Measurements from ENCODE around the gene DNM3.

DNM3 gene

DNA sequence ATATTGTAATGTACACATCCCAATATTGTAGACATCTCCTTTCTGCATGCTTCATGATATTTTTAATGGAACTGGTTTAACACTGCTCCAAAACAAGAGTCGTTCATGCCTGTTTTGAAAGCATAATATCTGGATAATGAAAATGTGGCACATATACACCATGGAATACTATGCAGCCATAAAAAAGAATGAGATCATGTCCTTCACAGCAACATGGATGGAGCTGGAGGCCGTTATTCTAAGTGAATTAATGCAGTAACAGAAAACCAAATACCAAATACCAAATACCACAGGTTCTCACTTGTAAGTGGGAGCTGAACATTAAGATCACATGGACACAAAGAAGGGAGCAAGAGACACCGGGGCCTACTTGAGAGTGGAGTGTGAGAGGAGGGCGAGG, 487.0 kb downstream of the DNM3 start:
- CTCF ChIA-PET, result no interaction called here
- H3K36me3 ChIP-seq (ENCODE audit: control insufficient read depth in 4 of 4, insufficient read depth in 4 of 4, low read length in 3 of 4), result no peaks in the 10 kb centered on the region
- no peak for DNase-seq
- no peak overlapping the region for H3K4me3 ChIP-seq (ENCODE audit: control insufficient read depth in 1 of 7, extremely low read depth in 1 of 7, insufficient read depth in 4 of 7, low read depth in 2 of 7, low read length in 6 of 7)
- H3K27me3 ChIP-seq (replicated peaks in 2 of 5; ENCODE audit: control insufficient read depth in 4 of 5, insufficient read depth in 5 of 5, low read length in 4 of 5), result no peaks in the 10 kb centered on the region
- H3K4me1 ChIP-seq (ENCODE audit: control extremely low read depth in 1 of 4, control insufficient read depth in 4 of 4, insufficient read depth in 4 of 4, low read length in 3 of 4), result no peaks in the 10 kb centered on the region
- POLR2A ChIA-PET, result no interaction called here
- 100% methylated on average over 1 of the region's 4 CpGs for WGBS (ENCODE audit: insufficient coverage)
- H3K27ac ChIP-seq (ENCODE audit: insufficient read depth in 1 of 2, low read depth in 1 of 2, low read length in 2 of 2, poor library complexity in 1 of 2, severe bottlenecking in 2 of 2), result no peak overlapping the region
- peaks cover 0 to 4% (median 0%) of the 10 kb centered on the region in 5 experiments for H3K9me3 ChIP-seq (ENCODE audit: control extremely low read depth in 1 of 5, control insufficient read depth in 4 of 5, insufficient read depth in 2 of 5, low read depth in 1 of 5, low read length in 4 of 5)

DNA sequence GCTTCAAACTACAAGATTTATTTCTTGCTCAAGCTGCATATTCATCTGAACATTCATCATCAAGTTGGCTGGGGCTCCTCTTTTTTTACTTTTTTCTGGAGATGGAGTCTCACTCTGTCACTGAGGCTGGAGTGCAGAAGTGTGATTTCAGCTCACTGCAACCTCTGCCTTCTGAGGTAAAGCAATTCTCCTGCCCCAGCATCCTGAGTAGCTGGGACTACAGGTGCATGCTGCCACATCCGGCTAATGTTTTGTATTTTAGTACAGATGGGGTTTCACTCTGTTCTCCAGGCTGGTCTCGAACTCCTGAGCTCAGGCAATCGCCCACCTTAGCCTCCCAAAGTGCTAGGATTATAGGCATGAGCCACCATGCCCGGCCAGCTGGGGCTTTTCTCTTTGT, 490.9 kb downstream of the DNM3 start:
- Histone ChIP-seq H3K36me3 (ENCODE audit: control insufficient read depth in 4 of 4, insufficient read depth in 4 of 4, low read length in 3 of 4) (no peaks in the 10 kb centered on the region), H3K4me1 (ENCODE audit: control extremely low read depth in 1 of 4, control insufficient read depth in 4 of 4, insufficient read depth in 4 of 4, low read length in 3 of 4) (no peaks in the 10 kb centered on the region), H3K4me3 (ENCODE audit: control insufficient read depth in 1 of 7, extremely low read depth in 1 of 7, insufficient read depth in 4 of 7, low read depth in 2 of 7, low read length in 6 of 7) (no peak overlapping the region), H3K9me3 (ENCODE audit: control extremely low read depth in 1 of 5, control insufficient read depth in 4 of 5, insufficient read depth in 2 of 5, low read depth in 1 of 5, low read length in 4 of 5) (peaks cover 0 to 4% (median 0%) of the 10 kb centered on the region in 5 experiments), H3K27ac (ENCODE audit: insufficient read depth in 1 of 2, low read depth in 1 of 2, low read length in 2 of 2, poor library complexity in 1 of 2, severe bottlenecking in 2 of 2) (no peak overlapping the region), H3K27me3 (replicated peaks in 2 of 5; ENCODE audit: control insufficient read depth in 4 of 5, insufficient read depth in 5 of 5, low read length in 4 of 5) (no peaks in the 10 kb centered on the region)
- ChIA-PET CTCF (no interaction called here), POLR2A (no interaction called here)
- 94% methylated on average over 4 of the region's 4 CpGs for WGBS (ENCODE audit: insufficient coverage)
- no peak for DNase-seq

DNA sequence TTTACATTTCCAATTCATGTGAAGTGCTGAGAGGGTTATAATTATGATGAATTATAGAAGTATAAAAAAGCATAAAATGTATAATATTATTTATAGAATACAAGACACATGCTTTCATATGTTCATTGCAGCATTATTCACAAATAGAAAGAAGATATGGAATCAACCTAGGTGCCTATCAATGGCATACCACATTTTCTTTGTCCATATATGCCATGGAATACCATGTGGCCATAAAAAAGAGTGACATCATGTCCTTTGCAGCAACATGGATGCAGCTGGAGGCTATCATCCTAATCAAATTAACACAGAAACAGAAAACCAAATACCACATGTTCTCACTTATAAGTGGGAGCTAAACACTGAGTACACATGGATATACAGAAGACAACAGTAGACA, 494.1 kb downstream of the DNM3 start:
- H3K9me3 ChIP-seq (ENCODE audit: control extremely low read depth in 1 of 5, control insufficient read depth in 4 of 5, insufficient read depth in 2 of 5, low read depth in 1 of 5, low read length in 4 of 5), result no peaks in the 10 kb centered on the region
- H3K4me3 ChIP-seq (ENCODE audit: control insufficient read depth in 1 of 7, extremely low read depth in 1 of 7, insufficient read depth in 4 of 7, low read depth in 2 of 7, low read length in 6 of 7), result no peak overlapping the region
- no peaks in the 10 kb centered on the region for H3K36me3 ChIP-seq (ENCODE audit: control insufficient read depth in 4 of 4, insufficient read depth in 4 of 4, low read length in 3 of 4)
- ChIA-PET CTCF (no interaction called here), POLR2A (no interaction called here)
- no peak for DNase-seq
- no peaks in the 10 kb centered on the region for H3K27me3 ChIP-seq (replicated peaks in 2 of 5; ENCODE audit: control insufficient read depth in 4 of 5, insufficient read depth in 5 of 5, low read length in 4 of 5)
- H3K27ac ChIP-seq (ENCODE audit: insufficient read depth in 1 of 2, low read depth in 1 of 2, low read length in 2 of 2, poor library complexity in 1 of 2, severe bottlenecking in 2 of 2), result no peak overlapping the region
- H3K4me1 ChIP-seq (ENCODE audit: control extremely low read depth in 1 of 4, control insufficient read depth in 4 of 4, insufficient read depth in 4 of 4, low read length in 3 of 4), result no peaks in the 10 kb centered on the region

DNA sequence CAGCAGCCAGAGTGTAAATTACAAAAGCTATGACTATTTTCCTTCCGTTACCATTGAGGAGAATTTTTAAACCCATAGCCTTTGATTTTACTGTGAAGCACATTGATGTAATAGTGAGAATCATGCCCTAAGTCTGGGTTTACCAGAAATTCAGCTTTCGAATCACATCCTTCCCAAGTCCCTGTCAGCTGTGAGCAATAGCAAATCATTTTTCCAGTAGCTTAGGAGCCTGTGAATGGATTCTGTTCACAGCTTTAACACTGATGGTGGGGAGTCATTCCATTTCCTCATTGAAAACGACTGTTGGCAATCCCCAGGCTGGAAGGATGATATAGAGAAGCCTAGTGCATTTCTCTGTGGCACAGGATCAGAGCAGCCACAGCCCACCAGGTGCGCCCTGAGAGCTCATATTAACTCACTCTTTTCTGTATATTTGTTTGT, 497.0 kb downstream of the DNM3 start:
- H3K4me3 ChIP-seq (ENCODE audit: control insufficient read depth in 1 of 7, extremely low read depth in 1 of 7, insufficient read depth in 4 of 7, low read depth in 2 of 7, low read length in 6 of 7), result no peak overlapping the region
- H3K27me3 ChIP-seq (replicated peaks in 2 of 5; ENCODE audit: control insufficient read depth in 4 of 5, insufficient read depth in 5 of 5, low read length in 4 of 5), result no peaks in the 10 kb centered on the region
- POLR2A ChIA-PET, result no interaction called here
- DNase-seq, result no peak
- no peak overlapping the region for H3K27ac ChIP-seq (ENCODE audit: insufficient read depth in 1 of 2, low read depth in 1 of 2, low read length in 2 of 2, poor library complexity in 1 of 2, severe bottlenecking in 2 of 2)
- H3K36me3 ChIP-seq (ENCODE audit: control insufficient read depth in 4 of 4, insufficient read depth in 4 of 4, low read length in 3 of 4), result no peaks in the 10 kb centered on the region
- WGBS (ENCODE audit: insufficient coverage), result 80% methylated on average over 2 of the region's 4 CpGs
- CTCF ChIA-PET, result no interaction called here
- peaks cover 0 to 16% (median 6%) of the 10 kb centered on the region in 4 experiments for H3K4me1 ChIP-seq (ENCODE audit: control extremely low read depth in 1 of 4, control insufficient read depth in 4 of 4, insufficient read depth in 4 of 4, low read length in 3 of 4)
- H3K9me3 ChIP-seq (ENCODE audit: control extremely low read depth in 1 of 5, control insufficient read depth in 4 of 5, insufficient read depth in 2 of 5, low read depth in 1 of 5, low read length in 4 of 5), result no peaks in the 10 kb centered on the region

GRCh38 chr1:172339842-172340241, 498.5 kb downstream of the DNM3 start:
- no peak overlapping the region for H3K27ac ChIP-seq (ENCODE audit: insufficient read depth in 1 of 2, low read depth in 1 of 2, low read length in 2 of 2, poor library complexity in 1 of 2, severe bottlenecking in 2 of 2)
- H3K4me1 ChIP-seq (ENCODE audit: control extremely low read depth in 1 of 4, control insufficient read depth in 4 of 4, insufficient read depth in 4 of 4, low read length in 3 of 4), result peaks cover 0 to 23% (median 9%) of the 10 kb centered on the region in 4 experiments
- POLR2A ChIA-PET, result no interaction called here

DNA sequence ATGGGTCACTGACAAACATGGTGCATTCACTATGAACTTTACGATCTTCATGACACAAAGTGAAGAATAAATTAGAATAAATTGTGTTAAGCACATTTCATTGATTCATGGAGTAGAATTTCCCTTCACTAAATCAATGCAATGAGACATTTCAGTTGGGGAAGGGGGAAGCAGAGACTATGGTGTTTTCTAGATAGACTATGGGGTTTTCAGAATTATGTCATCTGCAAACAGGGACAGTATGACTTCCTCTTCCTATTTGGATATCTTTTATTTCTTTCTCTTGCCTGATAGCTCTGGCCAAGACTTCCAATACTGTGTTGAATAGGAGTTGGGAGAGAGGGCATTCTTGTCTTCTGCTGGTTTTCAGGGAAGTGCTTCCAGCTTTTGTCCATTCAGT, 499.2 kb downstream of the DNM3 start:
- CTCF ChIA-PET, result interaction anchor here (1.2 kb wide), 1 partner anchor 11 kb away, joined by 5 read pairs; no protein-coding TSS in a partner anchor
- Histone ChIP-seq H3K9me3 (ENCODE audit: control extremely low read depth in 1 of 5, control insufficient read depth in 4 of 5, insufficient read depth in 2 of 5, low read depth in 1 of 5, low read length in 4 of 5) (no peaks in the 10 kb centered on the region), H3K4me3 (ENCODE audit: control insufficient read depth in 1 of 7, extremely low read depth in 1 of 7, insufficient read depth in 4 of 7, low read depth in 2 of 7, low read length in 6 of 7) (no peak overlapping the region), H3K36me3 (ENCODE audit: control insufficient read depth in 4 of 4, insufficient read depth in 4 of 4, low read length in 3 of 4) (no peaks in the 10 kb centered on the region), H3K27ac (ENCODE audit: insufficient read depth in 1 of 2, low read depth in 1 of 2, low read length in 2 of 2, poor library complexity in 1 of 2, severe bottlenecking in 2 of 2) (no peak overlapping the region), H3K4me1 (ENCODE audit: control extremely low read depth in 1 of 4, control insufficient read depth in 4 of 4, insufficient read depth in 4 of 4, low read length in 3 of 4) (peaks cover 0 to 23% (median 9%) of the 10 kb centered on the region in 4 experiments), H3K27me3 (replicated peaks in 2 of 5; ENCODE audit: control insufficient read depth in 4 of 5, insufficient read depth in 5 of 5, low read length in 4 of 5) (no peaks in the 10 kb centered on the region)
- WGBS (ENCODE audit: insufficient coverage), result no CpG with 5 or more reads among the region's 1 CpG
- POLR2A ChIA-PET, result no interaction called here
- DNase-seq, result no peak

More at GRCh38 chr1:172339842-172340241, 498.5 kb downstream of the DNM3 start:
- CTCF ChIA-PET, result interaction anchor here (1.2 kb wide), 1 partner anchor 12 kb away, joined by 5 read pairs; no protein-coding TSS in a partner anchor
- no peaks in the 10 kb centered on the region for H3K9me3 ChIP-seq (ENCODE audit: control extremely low read depth in 1 of 5, control insufficient read depth in 4 of 5, insufficient read depth in 2 of 5, low read depth in 1 of 5, low read length in 4 of 5)
- H3K36me3 ChIP-seq (ENCODE audit: control insufficient read depth in 4 of 4, insufficient read depth in 4 of 4, low read length in 3 of 4), result no peaks in the 10 kb centered on the region
- no peaks in the 10 kb centered on the region for H3K27me3 ChIP-seq (replicated peaks in 2 of 5; ENCODE audit: control insufficient read depth in 4 of 5, insufficient read depth in 5 of 5, low read length in 4 of 5)
- H3K4me3 ChIP-seq (ENCODE audit: control insufficient read depth in 1 of 7, extremely low read depth in 1 of 7, insufficient read depth in 4 of 7, low read depth in 2 of 7, low read length in 6 of 7), result no peak overlapping the region
- DNase-seq, result no peak

DNA sequence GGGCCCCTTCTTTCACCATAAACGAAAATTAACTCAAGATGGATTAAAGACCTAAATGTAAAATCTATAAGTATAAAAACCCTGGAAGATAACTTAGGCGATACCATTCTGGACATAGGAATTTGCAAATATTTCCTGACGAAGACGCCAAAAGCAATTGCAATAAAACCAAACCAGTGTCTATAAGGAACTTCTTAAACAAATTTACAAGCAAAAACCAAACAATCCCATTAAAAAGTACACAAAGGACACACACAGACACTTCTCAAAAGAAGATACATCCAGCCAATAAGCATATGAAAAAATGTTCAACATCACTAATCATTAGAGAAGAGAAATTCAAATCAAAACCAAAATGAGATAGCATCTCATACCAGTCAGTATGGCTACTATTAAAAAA, 500.4 kb downstream of the DNM3 start:
- Histone ChIP-seq H3K4me3 (ENCODE audit: control insufficient read depth in 1 of 7, extremely low read depth in 1 of 7, insufficient read depth in 4 of 7, low read depth in 2 of 7, low read length in 6 of 7) (no peak overlapping the region), H3K4me1 (ENCODE audit: control extremely low read depth in 1 of 4, control insufficient read depth in 4 of 4, insufficient read depth in 4 of 4, low read length in 3 of 4) (peaks cover 0 to 23% (median 9%) of the 10 kb centered on the region in 4 experiments), H3K27ac (ENCODE audit: insufficient read depth in 1 of 2, low read depth in 1 of 2, low read length in 2 of 2, poor library complexity in 1 of 2, severe bottlenecking in 2 of 2) (no peak overlapping the region), H3K27me3 (replicated peaks in 2 of 5; ENCODE audit: control insufficient read depth in 4 of 5, insufficient read depth in 5 of 5, low read length in 4 of 5) (no peaks in the 10 kb centered on the region), H3K9me3 (ENCODE audit: control extremely low read depth in 1 of 5, control insufficient read depth in 4 of 5, insufficient read depth in 2 of 5, low read depth in 1 of 5, low read length in 4 of 5) (peaks cover 0 to 2% (median under 1%) of the 10 kb centered on the region in 5 experiments), H3K36me3 (ENCODE audit: control insufficient read depth in 4 of 4, insufficient read depth in 4 of 4, low read length in 3 of 4) (no peaks in the 10 kb centered on the region)
- ChIA-PET POLR2A (no interaction called here), CTCF (no interaction called here)
- no peak for DNase-seq
- WGBS (ENCODE audit: insufficient coverage), result no CpG with 5 or more reads among the region's 4 CpGs

Measured in common myeloid progenitor, CD34-positive (primary cell).